GM18858 (cell line): ENCODE results near the gene DAAM2.

ENCODE experiments used
- ATAC-seq: cut with Tn5 transposase; IDR thresholded peaks from one replicate; pipeline ENCODE4 v1.9.1; 2021; ENCODE audit not compliant: unreplicated experiment

Gene DAAM2

DNA sequence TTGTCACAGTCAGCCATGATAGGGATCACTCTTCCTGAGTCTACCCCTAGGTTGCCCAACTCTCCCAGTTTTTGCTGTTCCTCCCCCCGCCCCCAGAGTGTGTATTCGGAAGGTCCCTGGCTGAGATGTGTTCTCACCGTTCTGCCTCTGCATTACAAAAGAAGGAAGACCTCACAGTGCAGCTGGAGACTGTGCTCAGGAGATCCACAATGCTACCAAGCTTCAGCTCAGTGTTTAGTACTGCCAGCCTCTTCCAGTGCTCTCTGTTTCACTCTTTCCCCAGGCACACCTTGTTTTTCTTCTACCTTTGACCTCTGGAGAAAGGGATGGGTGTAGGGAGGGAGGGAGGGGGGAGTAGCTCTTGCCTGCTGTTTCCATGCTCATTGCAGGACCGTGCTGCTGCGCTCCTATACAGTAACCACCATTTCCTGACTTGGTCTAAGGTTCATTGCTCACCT is 155.5 kb downstream of the DAAM2 start:
- no peak for ATAC-seq

DNA sequence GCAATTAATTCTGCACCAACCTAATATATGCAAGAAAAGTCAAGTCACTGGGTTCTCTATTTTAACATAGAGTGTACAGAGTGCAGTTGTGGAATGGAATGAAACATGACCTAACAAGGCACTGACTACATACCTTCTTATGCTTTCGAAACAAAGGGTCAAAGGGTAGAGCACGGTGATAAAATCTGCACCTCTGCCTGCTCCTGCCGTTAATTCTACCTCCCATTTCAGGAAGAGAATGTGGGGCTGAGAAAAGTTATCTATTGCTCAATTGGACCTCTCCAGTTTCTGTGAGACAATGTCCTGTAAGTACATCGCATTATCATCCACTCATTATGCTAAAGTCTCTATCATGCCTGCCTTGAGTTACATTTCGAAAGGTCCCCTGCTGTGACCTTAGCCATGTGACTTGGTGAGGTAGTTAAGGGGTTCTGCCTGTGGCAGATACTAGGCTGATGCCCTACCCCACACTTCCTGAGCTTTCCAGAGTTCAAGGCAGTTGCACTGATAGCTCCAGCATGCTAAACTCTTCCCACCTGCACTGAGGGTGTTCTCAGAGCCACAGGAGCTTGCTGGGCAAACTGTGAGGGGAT is 156.1 kb downstream of the DAAM2 start:
- ATAC-seq, result no peak

DNA sequence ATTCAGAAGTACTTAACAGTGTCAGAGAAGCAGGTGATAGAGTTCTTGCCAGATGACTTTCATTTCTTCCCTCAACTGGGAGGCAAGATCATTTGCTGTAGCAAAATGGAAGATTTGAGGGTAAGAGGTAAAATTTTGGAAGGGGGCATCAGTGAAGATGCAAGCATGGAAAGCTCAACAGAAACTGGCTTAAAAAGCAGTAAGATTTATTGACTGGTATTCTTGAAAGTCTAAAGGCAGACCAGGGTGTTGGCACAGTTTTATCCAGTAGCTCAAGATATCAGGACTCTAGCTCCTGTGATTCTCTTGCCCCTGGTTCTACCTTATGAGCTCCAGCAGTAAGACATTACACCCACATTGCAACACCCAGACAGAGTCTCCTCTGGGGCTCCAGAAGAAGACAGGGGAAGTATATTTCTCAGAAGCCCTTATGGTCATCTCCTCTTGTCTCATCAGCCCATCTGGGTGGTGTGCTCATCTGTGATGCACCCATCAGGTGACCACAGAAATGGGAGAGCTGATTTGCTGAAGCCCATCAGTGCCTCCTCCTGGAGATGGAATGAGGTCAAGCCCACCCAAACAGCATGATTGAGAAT is 158.0 kb downstream of the DAAM2 start:
- ATAC-seq, result no peak

DNA sequence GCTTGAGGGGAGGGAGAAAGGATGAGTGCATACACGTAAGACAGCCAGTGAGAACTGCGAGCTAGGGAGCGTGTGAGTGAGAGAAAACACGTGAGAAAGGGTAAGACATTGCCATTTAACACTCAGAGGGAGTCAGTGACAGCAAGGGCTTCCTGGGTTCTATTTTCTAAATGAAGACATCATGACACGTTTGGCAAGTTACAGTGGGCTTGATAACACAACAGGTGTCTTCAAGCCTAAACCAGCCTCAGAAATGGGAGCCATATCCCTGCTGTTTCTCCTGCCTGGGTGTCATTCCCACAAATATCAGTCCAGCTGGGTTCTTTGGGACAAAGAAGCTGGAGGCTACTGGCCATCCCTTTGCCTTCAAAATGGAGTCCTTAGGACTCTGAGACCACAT is 159.0 kb downstream of the DAAM2 start:
- no peak for ATAC-seq

DNA sequence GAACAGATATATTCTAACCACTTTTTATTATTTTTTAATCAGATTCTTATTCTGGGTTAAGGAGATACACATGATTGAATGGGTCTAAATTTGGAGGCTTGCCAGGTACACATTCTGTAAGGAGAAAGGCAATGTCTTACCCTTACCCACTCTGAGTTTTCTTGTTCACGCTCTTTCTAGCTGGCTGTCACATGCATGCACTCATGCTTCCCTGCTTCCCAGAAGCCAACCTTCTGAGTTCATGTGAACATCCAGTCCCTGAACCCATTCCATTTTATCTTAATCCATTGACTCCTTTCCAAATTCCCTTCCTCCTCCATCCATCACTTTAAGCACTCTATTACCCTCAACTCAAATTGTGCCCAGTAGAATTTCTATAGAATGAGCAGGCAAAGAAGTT is 159.5 kb downstream of the DAAM2 start:
- ATAC-seq, result no peak

DNA sequence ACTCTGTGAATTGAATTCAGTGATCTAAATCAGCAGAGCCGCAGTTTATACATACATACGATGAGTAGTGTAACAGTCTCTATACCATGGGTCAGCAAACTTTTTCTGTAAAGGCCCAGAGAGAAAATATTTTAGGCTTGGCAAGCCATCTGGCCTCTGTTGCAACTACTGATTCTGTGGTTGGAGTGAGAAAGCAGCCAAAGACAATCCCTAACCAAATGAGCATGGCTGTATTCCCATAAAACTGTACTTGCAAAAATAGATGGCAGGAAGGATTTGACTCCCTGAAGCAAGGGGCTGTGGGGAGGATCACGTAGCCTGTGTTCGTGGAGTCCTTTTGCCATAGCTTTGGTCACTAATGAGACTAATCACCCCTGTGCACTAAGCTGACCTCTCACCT is 160.0 kb downstream of the DAAM2 start:
- ATAC-seq, result no peak

DNA sequence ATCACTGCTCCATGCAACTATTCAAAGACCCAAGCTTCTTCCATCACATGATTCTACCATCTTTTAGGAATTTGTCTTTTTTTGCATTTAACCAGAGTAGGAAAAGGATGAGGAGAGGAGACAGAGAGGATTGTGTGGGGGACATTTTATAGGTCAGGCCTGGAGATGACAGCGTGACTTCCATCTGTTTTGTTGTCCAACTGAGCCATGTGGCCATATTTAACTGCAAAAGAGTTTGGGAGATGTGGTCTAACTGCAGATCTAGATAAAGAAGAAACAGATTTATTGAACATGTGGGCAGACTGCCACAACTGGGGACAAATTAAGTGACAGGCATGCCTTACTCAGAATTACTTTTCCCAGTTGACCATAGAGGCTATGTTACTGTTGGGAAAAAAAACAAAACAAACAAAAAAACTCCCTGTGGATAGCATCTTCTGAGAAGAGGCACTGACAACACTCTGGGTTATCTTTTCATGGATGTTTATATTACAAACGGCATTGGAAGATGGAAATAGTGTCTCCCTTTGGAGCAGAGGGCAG is 161.0 kb downstream of the DAAM2 start:
- ATAC-seq, result no peak
